CD4-positive, alpha-beta T cell treated with Interleukin-1 beta for 1 hour (primary cell): ENCODE measurements around the gene LGALS7.
A peak's percentile ranks its signal among the peaks of the same experiment; 100 is the strongest.

Experiments used
- DNase-seq, 2 donors: peaks; one replicate each; pipeline ENCODE4 v3.0.0-alpha.2; 2020 to 2022

The LGALS7 gene

DNA sequence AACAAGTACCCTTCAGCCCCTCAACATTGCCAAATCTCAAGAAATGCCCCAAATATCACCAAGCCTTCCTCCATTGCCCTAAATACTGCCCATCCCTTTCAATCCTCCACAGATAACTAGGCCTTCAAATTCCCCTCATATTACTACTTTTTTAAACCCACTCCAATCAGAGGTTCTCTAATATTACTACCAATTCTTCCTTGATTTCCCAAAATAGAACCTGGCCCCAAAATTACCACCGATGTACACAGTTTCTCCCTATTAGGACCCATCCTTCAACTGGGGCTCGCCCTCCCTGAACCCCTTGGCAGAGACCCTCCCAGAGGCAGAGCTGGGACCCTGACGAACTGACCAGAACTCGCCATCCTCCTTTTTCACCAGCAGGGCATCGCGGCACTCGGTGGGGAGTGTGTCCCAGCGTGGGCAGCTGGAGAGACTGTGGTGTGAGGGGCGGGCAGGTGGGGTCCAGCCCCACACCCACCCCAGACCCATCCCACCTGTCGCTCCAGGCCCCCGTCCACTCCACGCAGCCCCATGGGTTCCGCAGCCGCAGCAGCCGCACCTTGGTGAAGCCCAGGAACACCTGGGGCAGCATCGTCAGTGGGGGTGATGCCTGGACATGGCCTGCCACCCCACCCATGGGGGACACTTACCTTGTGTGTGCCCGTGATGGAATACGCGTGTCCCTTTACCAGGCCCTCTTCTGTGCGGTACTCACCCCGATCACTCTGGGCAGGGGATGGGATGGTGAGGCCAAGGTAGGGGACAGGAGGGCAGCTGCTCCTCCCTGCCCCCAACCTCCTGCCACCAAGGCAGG is 35.2 kb downstream of the LGALS7 start:
- no peak for DNase-seq

DNA sequence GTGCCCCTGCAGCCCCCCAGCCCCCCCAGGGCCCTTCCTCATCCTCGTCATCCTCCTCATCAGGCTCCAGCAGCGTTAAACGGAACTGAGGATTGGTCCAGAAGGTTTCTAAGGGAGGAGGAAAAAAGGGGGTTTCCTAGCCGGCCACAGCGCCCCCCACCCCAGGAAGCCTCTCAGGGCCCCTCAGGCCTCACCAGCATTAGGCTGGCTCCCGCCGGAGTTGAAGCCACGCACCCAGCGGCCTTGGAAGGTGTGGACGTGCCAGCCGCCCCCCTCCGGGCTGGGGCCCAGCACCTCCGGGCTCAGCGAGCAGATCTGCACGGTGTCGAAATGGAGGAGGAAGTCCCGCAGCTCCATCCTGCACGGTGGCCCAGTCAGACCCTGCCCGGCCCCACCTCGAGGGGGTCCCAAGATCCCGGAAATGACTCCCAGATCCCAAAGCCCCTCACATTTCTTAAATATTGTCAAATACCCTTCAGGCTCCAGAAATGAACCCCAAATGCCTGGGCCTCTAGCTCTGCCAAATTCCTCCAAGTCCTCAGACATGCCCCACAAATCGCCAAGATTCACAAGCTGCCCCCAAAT is 35.9 kb downstream of the LGALS7 start:
- DNase-seq: no peak

DNA sequence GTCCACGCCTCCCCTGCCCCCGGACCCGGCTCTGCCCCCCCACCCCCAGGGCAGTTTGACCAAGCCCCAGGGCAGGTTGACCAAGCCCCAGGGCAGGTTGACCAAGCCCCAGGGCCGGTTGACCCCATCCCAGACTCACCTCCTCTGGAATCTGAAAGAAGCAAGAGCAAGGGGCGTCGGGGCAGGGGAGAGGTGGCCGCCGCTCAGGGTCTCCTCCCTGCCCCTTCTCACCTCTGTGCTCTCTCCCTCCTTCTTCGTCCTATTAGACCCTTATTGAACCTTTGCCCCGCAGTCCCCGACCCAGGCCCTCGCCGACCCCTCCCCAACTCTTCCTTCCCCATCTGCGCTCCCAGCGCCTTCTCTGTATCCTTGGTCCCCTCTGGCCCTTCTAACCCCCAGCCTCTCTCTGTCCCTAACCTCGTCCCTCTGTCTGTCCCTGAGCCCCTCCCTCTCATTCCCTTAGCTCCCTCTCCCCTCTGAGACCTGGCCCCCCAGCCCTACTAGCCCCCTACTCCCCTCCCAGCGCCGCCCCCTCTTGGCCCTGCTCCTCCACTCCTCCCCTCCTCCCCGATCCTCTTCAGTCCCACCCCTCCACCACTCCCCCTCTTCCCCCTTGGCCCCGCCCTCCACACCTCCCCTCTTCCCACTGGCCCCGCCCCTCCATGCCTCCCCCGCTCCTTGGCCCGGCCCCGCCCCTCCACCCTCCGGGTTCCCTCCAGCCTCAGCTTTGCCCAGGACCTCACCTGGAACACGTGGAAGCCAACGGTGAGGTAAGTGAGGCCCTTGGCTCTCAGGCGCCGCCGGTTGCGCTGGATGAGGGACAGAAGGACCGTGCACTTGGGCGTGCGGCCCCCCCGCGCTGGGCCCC is 36.7 kb downstream of the LGALS7 start:
- peak; percentile 68 to 74 for DNase-seq

DNA sequence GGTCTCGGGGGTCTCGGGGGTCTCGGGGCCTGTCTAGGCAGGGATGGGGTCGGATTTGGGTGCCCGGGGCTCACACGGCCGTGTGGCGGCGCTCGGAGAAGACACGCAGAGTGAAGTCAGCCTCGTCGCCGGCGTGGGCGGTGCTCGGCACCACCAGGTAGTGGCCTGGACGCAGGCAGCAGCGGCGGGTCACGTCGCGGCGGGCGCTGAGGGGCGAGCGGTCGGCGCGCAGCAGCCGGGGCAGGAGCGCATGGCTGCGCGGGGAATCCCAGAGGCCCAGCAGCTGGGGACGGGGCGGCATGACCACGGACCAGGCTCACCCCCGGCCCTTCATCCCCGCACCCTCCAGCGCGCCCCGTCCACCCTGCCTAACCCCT is 37.3 kb downstream of the LGALS7 start:
- peak; percentile 56 to 66 for DNase-seq

DNA sequence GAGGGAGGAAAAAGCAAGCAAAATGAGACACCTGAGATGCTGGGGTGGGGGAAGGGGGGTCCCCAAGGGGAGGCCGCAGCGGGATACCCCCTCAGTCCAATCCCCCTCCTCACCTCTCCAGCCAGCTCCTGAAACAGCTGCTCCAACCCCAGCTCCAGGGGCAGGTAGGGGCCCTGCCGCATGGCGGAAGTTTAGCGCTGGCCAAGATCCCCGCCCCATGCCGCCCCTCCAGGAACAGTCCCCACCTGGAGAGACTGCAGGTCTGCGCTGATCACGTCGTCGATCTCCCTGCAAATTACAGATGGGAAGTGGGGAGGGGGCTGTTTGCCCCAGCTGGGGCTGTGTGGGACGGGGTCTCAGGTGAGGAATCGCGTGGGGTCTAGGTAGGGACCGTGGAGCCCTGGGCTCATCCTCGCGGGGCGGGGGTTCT is 38.0 kb downstream of the LGALS7 start:
- DNase-seq: peak in 1 of 2 donors; percentile 33

DNA sequence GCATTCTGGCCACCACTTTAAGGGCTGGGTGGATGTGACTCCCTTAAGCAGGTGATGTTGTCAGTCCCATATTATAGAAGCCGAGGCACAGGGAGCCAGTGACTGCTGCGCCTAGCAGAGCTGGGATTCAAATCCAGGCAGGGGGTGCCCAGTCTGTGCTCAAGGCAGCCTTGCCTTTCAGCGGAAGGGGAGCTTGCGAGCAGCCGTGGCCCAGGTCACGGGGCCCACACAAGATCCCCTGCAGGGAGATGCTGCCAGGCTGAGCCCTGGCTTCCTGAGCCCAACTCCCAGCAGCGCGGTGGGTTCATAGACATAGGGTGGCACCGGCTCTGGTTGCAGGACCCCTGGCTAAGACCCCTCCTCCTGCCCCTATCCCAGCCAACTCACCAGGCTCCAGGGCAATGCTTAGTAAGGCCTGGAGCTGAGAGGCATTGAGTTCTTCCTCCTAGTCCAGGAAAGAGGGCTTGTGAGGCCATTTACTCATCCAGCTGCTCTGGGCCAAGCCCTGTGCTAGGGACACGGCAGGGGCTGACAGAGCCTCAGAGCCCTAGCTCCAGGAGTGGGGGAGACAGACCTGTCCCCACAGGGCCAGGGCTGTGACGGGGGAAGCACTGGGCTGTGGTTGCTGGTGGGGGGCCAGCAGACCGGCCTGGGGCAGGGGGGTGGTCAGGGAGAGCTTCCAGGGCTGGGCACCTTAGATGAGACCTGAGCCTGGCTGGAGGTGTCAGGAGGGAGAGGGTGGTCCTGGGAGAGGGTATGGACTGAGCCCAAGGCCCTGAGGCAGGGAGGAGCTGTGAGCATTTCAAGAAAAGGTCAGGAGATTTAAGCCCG is 38.7 kb downstream of the LGALS7 start:
- peak; percentile 27 to 39 for DNase-seq

DNA sequence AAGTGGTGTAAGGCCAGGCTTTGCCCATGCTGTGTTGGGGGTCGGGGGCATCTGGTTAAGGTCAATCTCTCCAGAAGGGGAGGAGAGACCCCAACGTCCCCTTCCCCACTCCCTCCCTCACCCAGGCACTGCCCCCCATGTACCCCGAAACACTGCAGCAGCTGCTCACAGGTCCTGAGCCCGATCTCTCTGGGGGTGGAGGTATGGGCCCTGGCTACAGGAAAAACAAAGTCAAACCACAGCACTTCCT is 39.2 kb downstream of the LGALS7 start:
- no peak for DNase-seq

DNA sequence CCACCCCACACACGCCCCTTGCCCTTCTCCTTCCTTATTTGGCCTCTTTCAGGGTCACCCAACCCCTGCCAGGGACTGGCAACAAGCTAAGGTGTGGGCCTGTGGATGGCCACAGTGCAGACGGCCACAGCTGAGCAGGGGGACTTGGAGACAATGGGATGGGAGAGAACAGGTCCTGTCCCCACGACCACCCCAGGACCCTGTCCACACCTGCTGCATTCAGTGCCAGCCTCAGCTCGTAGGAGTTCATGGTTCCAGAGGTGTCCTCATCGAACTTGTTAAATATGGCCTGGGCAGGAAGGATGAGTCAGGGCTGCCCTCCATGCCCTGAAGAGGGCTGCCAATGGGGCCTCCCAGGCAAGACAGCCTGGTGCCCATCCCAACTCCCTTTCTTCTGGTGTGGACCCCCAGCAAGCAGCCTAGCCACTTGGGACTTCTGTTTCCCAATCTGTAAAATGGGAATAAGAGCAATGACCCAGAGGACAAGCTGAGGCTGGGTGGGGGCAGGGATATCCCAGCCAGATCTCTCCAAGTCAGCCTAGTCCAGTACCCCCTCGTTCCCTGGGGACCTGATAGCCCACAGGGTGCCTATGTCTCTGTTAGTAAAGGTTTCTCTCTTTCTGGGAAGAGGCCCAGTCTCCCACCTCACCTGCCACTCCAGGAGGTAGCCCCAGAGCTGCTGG is 39.7 kb downstream of the LGALS7 start:
- no peak for DNase-seq

DNA sequence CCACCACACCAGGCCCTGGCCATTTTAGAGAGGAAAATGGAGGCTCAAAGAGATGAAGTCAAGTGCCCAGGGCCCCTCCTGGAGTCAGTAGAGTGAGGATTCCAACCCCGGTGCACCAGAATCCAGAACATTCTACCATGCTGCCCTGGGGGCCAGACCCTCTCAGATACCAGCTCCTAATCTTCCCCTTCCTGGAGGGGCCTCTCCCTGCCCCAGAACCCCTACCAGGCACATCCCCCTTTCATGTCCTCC is 40.1 kb downstream of the LGALS7 start:
- no peak for DNase-seq

DNA sequence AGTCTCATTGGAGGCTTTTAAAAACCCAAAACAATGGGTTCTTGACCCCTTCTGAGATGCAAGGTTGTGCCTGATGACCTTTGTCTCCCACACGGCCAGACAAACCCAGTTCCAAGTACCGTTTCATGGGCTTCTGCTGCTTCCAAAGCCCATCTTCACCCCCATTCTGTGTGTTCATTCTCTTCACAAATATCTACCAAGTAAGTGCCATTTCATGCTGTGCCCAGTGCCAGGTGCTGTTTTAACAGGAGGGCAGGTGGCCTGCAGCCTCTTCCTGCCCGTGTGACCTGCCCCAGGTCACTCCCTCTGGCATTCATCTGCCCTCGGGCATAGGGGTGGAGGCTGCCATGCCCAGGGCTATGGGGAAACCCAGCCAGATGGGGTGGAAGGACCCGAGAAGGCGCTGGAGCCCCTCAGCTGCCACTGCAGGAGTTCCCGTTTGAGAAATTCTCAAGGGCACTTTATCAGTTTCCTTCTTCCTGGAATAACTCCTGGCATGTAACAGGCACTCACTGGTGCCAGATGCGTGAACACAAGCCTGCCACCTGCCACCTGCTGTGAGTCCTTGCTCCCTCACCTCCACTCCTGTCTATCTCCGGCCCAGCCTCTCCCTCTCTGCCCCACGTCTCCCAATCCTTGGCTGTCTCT is 41.5 kb downstream of the LGALS7 start:
- DNase-seq: no peak

DNA sequence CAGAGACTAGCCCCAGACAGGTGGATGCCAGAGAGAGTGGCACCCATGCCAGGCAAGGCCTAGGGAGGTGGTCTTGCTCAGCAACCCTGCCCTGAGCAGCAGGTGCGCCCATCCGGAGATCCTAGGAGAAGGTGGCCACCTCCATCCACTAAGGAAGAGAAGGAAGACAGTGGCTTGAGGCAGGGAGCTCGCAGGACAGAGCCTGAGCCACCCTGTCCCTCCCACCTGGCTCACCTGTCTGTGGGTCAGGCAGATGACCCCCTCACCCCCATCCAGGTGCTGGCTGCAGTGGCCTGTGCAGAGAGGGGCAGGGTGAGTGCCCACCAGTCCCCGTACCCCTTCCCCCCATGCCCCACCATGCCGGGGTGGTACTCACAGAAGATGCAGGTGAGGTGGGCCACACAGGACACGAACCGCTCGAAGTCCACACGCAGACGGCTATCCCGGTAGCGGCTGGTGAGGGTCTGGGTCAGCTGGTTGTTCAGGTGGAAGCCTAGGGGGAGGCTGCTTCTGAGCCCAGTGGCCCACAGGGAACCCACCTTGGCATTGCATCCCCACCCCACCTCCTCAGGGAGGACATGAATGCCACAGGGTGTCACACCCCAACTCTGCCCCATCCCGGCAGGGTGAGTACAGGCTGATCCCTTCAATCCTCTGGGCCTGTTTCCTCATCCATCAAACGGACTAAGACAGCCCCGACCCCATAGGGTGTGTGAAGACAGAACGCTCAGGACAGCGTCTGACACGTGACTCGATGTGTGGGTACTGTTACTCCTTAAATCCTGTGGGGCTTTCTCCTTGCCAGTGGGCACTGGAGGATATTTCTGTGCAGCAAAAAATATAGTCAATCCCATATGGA is 42.4 kb downstream of the LGALS7 start:
- no peak for DNase-seq

DNA sequence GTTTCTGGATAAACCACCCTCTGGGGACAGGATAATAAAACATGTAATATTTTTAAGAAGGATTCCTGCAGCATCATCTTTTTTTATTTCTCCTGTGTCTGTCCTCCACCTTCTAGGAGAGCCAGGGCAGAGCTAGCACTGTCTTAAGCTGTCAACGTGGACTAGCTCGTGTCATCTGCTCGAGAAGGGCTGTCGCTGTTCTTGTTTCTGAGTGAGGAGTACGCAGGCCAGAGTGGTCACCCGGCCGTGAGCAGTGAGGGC is 42.9 kb downstream of the LGALS7 start:
- no peak for DNase-seq

DNA sequence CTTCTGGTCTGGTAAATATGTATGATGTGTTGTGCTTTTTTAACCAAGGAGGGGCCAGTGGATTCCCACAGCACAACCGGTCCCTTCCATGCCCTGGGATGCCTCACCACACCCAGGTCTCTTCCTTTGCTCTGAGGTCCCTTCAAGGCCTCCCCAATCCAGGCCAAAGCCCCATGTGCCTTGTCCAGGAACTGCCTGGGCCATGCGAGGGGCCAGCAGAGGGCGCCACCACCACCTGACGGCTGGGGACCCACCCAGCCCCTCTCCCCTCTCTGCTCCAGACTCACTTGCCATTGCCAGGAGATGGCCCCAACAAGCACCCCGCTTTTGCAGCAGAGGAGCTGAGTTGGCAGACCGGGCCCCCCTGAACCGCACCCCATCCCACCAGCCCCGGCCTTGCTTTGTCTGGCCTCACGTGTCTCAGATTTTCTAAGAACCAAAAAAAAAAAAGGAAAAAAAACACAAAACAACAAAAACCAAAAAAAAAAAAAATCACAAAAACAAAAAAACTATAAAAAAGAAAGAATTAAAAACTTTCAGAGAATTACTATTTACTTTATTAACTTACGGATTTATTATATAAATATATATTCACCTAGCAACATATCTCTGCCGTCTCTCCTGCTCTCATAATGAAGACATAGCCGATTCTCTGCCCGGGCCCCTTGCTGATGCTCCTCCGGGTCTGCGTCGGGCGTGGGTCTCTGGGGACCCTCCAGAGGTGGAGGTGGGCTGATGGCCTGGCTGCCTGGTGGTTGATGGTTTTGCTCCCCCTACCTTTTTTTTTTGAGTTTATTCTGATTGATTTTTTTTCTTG is 43.5 kb downstream of the LGALS7 start:
- DNase-seq: peak; percentile 76 to 78

DNA sequence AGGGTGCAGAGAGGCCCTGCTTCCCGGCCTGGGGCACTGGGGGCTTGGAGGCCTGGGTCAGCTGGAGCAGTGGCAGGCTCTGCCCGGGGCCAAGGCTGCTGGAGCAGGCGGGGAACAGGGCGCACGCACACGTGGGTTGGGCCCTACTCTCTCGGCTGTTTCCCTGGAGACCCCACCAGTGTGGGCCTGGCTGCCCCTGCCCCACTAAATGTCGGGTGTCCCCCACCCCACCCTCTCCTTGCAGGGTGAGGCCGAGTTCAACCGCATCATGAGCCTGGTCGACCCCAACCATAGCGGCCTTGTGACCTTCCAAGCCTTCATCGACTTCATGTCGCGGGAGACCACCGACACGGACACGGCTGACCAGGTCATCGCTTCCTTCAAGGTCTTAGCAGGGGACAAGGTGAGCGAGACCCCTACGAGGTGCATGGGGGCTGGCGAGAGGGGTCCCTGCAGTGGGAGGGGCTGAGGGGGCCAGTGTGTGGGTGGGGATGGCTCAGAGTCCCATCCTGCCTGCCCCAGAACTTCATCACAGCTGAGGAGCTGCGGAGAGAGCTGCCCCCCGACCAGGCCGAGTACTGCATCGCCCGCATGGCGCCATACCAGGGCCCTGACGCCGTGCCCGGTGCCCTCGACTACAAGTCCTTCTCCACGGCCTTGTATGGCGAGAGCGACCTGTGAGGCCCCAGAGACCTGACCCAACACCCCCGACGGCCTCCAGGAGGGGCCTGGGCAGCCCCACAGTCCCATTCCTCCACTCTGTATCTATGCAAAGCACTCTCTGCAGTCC is 44.4 kb downstream of the LGALS7 start:
- DNase-seq: no peak

DNA sequence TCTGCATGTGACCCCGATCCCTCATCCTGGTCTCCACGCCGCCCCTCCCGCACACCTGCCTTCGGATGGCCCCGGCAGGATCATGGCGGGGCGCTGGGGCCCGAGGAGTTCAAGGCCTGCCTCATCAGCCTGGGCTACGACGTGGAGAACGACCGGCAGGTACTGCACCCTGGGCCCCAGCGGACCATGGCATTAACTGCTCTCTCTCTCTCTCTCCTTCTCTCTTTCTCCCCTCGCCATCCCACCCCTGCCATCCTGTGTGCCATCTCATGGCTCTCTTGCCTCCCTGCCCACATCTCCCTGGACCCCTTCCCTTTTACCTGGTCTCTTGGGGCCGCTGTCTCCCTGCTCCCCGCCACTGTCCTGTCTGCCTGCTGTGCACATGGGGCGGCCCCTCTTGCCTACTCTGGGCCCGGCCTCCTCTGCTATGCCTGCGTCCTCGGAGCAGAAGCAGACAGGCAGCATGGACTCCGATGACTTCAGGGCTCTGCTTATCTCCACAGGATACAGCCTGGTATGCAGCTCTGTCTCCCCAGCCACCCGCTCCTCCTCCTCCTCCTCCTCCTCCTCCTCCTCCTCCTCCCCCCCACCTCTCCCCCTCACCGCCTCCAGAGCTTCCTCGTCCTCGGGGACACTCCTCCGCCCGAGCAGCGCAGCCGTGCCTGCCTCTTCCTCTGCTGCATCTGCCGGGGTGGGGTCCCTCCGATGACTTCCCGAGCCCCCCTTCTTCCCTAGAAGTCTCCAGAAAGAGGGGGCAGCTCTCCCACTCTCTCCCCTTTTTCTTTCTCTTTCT is 45.3 kb downstream of the LGALS7 start:
- DNase-seq: no peak

DNA sequence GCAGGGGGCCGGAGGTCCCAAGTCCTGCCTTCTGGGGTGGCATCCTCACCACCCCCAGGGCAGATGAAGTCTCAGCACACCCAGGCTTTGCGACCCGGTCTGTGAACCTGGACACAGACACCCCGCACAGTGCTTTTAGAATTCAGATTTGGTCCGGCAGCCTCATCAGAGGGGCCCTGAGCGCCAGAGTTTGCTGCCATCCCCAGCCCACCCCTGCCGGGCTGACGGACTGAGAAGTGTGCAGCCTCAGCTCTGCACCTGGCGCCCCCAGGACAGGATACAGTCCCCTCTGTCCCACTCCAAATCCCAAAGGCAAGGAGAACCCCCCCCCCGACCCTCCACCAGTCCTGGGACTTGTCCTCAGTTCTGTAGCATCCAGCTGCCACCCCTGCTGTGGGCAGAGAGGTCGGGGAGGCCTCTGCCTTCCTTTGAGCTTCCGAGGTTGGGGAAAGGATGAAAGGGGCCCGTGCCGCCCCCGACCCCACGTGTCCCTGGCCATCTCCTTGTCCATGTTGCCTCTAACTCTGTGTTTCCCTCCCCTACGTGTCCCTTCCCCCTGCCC is 45.9 kb downstream of the LGALS7 start:
- no peak for DNase-seq

DNA sequence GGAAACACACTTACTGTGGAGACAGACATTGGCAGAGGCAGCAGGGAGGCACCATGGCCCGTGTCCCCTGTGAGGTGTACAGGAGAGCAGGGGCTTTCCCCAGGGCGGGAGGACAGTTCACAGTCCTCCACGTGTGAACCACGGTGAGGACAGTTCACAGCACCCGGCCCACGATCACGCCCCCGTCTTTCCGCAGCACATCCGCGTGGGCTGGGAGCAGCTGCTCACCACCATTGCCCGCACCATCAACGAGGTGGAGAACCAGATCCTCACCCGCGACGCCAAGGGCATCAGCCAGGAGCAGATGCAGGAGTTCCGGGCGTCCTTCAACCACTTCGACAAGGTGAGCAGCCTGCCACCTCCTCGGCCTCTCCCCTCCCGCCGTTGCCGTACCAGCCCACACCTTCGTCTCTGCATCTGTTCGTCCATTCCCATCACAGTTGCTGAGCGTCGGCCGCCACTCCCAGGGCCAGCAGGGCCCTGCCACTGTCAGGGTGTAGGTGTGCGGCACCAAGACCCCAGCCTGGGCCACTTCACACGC is 46.5 kb downstream of the LGALS7 start:
- peak; percentile 34 to 53 for DNase-seq

DNA sequence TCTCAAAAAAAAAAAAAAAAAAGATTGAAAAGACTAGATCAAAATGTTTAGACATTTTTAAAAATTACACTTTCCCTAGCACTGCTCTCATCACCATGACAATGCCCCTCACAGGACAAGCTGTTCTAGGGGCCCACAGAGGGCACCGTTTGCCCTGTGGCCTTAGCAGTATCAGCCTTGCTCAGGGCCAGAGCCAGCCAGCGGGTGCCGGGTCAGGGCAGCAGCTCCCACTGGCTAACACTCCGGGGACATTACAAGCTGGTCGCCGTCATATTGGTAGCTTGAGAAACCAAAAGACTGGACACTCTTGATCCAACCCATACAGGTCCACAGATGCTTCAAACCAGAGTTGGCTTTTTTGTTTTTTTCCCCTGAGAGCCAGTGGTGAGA is 47.0 kb downstream of the LGALS7 start:
- no peak for DNase-seq
